HCEC 1CT (cell line): Measurements from ENCODE around the gene PHAF1.
"Not testable (repeated sequence)": the region's sequence is repeated elsewhere in the genome, so short reads cannot be mapped to it uniquely, and the experiment has no call there.

Experiments used
- DNase-seq: peaks from one replicate; pipeline ENCODE4 v3.0.0-alpha.2; 2017

Gene PHAF1

DNA sequence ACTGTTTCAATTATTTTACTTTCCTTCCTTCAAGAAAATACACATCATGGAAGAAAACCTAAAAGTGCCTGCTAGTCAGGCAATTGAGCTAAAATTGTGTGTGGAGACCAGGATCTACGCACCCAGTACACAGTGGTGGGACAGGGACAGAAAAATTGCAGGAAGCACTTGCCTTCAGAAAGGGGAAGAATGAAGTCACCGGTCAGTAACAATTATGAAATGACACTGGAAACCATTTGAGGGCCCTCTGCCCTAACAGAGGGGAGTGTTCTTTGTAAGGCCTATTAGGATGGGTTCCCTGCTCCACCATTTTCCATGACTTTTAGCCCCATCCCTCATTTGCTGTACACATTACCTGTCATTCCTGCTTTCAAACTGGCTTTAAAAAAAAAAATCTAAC, 4.5 kb upstream of the PHAF1 start:
- no peak for DNase-seq

GRCh38 chr16:67105881-67106280, 3.9 kb upstream of the PHAF1 start:
- no peak for DNase-seq

DNA sequence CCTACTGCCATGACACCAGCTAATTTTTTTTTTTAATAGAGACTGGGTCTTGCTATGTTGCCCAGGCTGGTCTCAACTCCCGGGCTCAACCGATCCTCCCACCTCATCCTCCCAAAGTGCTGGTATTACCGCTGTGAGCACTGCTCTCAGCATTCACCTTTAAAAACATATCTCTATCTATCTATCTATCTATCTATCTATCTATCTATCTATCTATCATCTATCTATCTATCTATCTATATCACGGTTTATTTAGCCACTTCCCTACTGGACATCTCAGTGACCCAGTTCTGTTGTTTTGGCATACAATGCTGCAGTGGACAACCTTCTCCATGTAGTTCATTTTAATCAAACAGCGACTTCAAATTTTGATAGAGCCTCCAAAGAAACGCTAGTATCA, 1.3 kb upstream of the PHAF1 start:
- no peak for DNase-seq

DNA sequence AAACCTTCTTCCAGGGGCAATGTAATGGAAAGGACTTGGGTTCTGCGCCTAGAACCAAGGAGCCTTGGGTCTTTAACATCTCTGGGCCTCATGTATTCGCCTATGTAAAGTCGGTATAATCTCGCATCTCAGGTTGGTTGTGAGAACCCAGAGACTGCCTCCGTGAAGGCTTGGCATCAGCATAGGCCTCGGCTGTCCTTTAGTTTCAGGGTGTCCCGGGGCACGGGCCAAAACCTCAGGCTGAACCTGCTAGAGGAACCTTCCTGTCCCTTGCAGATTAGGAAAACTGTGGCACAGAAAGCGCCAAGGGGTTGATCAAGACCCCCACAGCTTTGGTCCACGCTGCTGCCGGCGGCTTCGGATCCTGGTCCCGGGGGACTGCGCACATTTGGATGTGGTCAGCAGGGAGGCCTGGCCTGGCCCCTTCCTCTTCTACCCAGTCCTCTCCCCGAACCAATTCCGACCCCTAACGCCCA, 772 bp upstream of the PHAF1 start:
- no peak for DNase-seq

- no peak for DNase-seq
Observed at GRCh38 chr16:67111951-67112444, 2.3 kb downstream of the PHAF1 start.

GRCh38 chr16:67112591-67113399, 3.1 kb downstream of the PHAF1 start:
- no peak for DNase-seq

DNA sequence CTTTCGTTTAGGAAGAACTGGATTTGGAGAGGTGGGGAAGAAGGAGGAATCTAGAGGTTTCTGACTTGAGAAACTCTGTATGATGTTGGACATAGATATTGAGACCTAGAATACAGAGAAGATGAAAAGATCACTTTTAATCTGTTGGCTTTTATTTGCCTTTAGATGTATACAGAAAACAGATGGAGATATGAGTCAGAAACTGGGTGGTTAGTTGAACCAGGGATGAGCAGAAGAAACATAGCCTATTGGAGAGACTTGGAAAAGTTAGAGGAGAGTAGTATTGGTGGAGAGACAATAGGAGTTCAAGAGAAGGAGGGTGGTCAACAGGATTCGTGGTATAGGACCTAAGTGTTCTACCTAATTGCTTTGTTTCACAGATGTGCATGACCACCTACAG, 5.1 kb downstream of the PHAF1 start:
- peak; percentile 65 for DNase-seq

DNA sequence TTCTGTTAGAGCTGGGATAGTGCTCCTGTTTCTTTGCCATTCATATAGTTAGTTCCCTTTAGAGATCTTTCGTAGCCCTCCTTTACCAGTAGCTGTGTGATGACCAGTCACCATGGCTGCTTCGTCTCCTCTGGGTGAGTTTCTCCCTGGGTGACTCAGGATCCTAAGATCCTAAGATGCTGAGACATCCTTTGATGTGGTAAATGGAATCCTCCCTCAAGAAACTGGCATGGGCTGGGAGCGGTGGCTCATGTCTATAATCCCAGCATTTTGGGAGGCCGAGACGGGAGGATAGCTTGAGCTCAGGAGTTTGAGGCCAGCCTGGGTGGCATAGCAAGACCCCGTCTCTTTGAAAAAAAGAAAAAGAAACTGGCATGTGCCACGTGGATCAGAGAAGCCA, 5.9 kb downstream of the PHAF1 start:
- peak; percentile 92 for DNase-seq

DNA sequence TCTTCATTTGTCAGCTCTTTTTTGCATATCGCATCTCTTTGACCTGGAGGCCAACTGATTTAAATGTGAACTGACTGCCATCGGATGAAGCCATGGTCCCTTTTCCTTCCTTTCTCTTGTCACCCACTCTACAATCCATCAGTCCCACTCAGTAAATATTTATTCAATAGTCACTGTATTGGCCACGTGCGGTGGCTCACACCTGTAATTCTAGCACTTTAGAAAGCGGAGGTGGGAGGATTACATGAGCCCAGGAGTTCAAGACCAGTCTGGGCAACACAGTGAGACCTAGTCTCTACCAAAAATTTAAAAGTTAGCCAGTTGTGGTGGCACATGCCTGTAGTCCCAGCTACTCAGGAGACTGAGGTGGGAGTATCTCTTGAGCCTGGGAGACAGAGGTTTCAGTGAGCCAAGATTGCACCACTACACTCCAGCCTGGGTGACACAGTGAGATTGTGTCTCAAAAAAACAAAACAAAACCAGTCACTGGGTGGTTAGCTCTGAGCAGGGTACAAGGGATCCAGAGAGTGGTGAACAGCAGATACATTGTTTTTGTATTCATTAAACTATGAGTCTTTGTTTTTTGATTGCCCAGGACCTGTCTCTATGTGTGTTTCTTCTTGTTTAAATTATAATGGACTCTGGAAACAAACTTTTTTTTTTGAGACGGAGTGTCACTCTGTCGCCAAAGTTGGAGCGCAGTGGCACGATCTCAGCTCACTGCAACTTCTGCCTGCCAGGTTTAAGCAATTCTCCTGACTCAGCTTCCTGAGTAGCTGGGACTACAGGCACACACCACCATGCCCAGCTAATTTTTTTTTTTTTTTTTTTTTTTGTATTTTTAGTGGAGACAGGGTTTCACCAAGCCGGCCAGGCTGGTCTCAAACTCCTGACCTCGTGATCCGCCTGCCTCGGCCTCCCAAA, 6.9 kb downstream of the PHAF1 start:
- DNase-seq = no peak

DNA sequence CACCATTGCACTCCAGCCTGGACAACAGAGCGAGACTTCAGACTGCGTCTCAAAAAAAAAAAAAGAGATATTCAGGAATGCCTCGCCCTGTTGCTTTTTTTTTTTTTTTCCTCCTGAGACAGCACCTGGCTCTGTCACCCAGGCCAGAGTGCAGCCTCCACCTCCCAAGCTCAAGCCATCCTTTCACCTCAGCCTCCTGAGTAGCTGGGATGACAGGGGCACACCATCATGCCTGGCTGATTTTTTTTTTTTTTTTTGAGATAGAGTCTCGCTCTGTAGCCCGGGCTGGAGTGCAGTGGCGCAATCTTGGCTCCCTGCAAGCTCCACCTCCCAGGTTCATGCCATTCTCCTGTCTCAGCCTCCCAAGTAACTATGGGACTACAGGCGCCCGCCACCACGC, 8.0 kb downstream of the PHAF1 start:
- DNase-seq = no peak

DNA sequence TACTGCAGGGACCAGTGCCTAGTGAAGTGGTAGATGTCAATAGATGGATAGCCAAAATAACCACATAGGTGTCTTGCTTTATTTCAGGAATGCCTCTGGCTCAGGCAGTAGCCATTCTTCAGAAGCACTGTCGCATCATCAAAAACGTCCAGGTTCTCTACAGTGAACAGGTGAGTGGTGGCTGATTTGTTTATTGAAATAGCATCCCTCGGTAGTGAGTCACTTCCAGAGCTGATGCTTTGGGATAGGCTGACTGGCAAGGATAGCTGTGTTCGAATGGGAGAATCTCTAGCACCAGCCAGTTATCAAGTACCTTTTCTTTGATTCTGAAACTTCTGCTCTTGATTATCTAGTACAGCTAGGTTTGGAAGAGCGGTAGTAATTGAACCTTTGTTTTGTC, 10.3 kb downstream of the PHAF1 start:
- DNase-seq = no peak

DNA sequence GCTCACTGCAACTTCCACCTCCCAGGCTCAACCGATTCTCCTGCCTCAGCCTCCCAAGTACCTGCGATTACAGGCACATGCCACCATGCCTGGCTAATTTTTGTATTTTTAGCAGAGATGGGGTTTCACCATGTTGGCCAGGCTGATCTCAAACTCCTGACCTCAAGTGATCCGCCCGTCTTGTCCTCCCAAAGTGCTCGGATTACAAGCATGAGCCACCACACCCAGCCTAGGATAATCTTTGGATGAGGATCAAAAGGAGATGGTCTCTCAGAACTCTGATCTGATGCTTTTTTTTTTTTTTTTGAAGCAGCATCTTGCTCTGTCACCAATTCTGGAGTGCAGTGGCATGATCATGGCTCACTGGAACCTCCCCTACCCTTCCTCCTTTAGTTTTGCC, 13.1 kb downstream of the PHAF1 start:
- DNase-seq = not testable (repeated sequence)

DNA sequence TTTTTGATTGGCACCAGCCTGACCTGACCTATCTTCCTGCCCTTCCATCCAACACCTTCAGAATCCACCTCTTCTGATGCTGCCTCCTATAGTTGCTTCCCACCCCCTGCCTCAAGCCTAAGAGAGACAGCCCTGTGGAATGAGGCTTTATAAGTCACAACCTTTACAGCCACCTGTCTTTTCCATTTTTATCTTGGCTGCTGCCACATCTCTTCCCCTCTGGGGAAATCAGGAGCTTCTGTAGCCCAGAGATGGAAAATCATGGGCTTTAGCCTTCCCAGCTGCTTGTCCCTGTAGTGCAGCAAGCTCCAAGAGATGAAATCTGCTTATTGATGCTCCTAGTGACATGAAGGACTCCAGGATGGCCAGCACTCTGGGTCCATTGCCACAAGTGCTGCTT, 18.7 kb downstream of the PHAF1 start:
- no peak for DNase-seq

- DNase-seq = no peak
Observed at GRCh38 chr16:67128887-67129286, 19.1 kb downstream of the PHAF1 start.

DNA sequence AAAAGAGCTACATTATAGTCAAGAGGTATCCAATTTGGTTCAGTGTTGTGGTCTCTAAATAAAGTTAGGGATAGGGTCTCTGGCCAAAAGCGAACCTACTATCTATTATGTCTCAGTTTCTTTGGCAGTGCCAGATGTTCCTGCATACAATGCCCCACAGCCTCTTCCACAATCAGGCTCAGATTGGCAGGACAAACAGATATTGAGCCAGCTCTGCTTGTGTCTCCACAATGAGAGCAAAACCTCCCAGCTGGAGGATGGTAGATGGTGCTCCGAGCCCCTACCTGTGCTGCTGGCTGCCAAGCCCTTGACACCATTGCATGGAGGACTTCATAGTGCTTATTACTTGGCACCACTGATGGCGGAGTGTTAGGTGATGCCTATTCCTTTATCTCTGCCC, 19.7 kb downstream of the PHAF1 start:
- DNase-seq = no peak

- DNase-seq = no peak
Observed at GRCh38 chr16:67137605-67138004, 27.9 kb downstream of the PHAF1 start.

- no peak for DNase-seq
Observed at GRCh38 chr16:67141391-67141790, 31.6 kb downstream of the PHAF1 start.

- no peak for DNase-seq
Observed at GRCh38 chr16:67142342-67142741, 32.6 kb downstream of the PHAF1 start.

DNA sequence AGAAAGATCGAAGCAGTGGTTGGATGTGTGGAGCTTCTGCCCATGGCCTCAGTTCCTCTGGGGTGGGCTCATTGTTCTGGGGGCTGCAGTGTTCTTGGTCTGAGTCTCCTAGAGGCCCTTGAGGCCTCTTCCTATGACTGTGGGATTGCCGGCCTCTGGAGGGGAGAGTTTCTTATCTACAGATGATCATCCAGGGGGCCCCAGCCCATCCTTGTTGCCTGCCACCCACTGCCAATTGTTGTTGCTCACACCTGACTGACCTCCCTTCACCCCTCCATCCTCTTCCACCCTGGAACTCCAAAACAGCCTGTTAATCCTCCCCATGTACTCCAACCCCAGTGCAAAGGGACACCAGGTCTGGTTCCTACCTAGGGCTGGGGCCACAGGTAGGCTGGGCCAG, 35.2 kb downstream of the PHAF1 start:
- no peak for DNase-seq

- DNase-seq = no peak
Observed at GRCh38 chr16:67145746-67146145, 36.0 kb downstream of the PHAF1 start.

- peak; percentile 23 for DNase-seq
Observed at GRCh38 chr16:67146523-67147357, 37.0 kb downstream of the PHAF1 start.

DNA sequence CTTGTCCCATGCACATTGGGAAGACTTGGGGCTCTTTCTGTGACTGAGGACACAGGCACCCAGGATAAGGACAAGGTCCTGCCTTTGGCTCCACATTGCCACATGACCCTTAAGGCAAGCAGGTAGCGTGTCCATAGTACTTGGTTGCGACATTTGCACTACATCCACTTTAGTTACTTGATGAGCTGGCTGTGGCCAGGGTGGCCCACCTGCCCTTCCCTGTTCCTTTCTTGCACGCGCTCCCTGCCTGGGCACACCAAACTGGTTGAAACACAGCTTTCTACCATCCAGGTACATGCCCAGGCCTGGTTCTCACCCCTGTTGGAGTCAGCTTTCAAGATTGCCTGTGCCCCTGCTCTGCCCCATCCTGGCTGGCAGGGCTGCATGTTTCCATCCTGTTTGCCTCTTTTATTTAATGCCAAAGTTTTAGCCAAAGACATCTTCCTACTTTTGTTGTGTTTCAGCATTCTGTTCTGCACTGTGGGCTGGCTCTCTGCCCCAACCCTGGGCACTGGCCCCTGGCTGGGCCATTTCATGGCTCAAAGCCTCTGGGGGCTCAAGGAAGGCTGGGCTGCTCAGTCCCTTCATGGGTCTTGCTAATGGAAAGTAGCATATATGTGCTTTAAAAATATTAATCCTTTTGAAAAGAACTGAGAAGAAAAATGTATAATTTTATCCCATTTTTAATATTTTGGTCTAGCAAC, 37.8 kb downstream of the PHAF1 start:
- no peak for DNase-seq
